Kidney glomerular epithelial cell (primary cell): ENCODE results near the gene CDH23.

Experiments used
- DNase-seq: peaks from one replicate; lab custom pipeline; 2025; lab: John Stamatoyannopoulos, UW

CDH23 gene

GRCh38 chr10:71708897-71709882 is 312.5 kb downstream of the CDH23 start:
- DNase-seq: no peak

- DNase-seq: no peak
These were observed 313.8 kb downstream of the CDH23 start for GRCh38 chr10:71710519-71710918.

- no peak for DNase-seq
These were observed 314.4 kb downstream of the CDH23 start for GRCh38 chr10:71711052-71711623.

- no peak for DNase-seq
These were observed 315.4 kb downstream of the CDH23 start for GRCh38 chr10:71712170-71712569.

GRCh38 chr10:71712572-71713134 is 315.9 kb downstream of the CDH23 start:
- DNase-seq: no peak

- peak; percentile 80 for DNase-seq
These were observed 316.7 kb downstream of the CDH23 start for GRCh38 chr10:71713135-71714030.

GRCh38 chr10:71714031-71714410 is 317.3 kb downstream of the CDH23 start:
- DNase-seq: no peak

GRCh38 chr10:71714592-71714991 is 317.9 kb downstream of the CDH23 start:
- no peak for DNase-seq

GRCh38 chr10:71715026-71715425 is 318.3 kb downstream of the CDH23 start:
- no peak for DNase-seq

GRCh38 chr10:71715860-71716259 is 319.1 kb downstream of the CDH23 start:
- DNase-seq: no peak

GRCh38 chr10:71716426-71716825 is 319.7 kb downstream of the CDH23 start:
- no peak for DNase-seq

GRCh38 chr10:71717056-71717455 is 320.3 kb downstream of the CDH23 start:
- DNase-seq: no peak

GRCh38 chr10:71717551-71717951 is 320.8 kb downstream of the CDH23 start:
- no peak for DNase-seq

- DNase-seq: no peak
These were observed 321.5 kb downstream of the CDH23 start for GRCh38 chr10:71718165-71718698.

GRCh38 chr10:71719042-71719441 is 322.3 kb downstream of the CDH23 start:
- DNase-seq: no peak

- DNase-seq: no peak
These were observed 322.9 kb downstream of the CDH23 start, which contains the start of gene C10orf105 for GRCh38 chr10:71719464-71720201. Gene C10orf105, minus strand, starts transcription at chr10:71719778. Its CDS starts 3,441 bp downstream, at chr10:71716337.

GRCh38 chr10:71720288-71720687 is 323.6 kb downstream of the CDH23 start:
- DNase-seq: no peak

- no peak for DNase-seq
These were observed 324.6 kb downstream of the CDH23 start for GRCh38 chr10:71721313-71721712.

GRCh38 chr10:71722849-71723248 is 326.1 kb downstream of the CDH23 start:
- DNase-seq: no peak

- DNase-seq: no peak
These were observed 326.6 kb downstream of the CDH23 start for GRCh38 chr10:71723311-71723710.

- DNase-seq: no peak
These were observed 327.8 kb downstream of the CDH23 start for GRCh38 chr10:71724539-71724938.
